Esophagus squamous epithelium (tissue), 4 donors: ENCODE measurements around the gene RTL1.

Experiments used
- CTCF ChIP-seq, 6 experiments: fragments of 450-650 bp in 4 of 6; fragments of 200-600 bp in 2 of 6; sonication (generic) in 2 of 6; IDR thresholded peaks; one replicate each; pipeline ENCODE4 v1.5.1; 2016 to 2019; ENCODE audit warnings: antibody characterized with exemption in 6 of 6, mild to moderate bottlenecking in 4 of 6, moderate library complexity in 4 of 6
- POLR2A ChIP-seq, 4 donors: fragments of 450-650 bp; IDR thresholded peaks; one replicate each; pipeline ENCODE4 v1.6.1; 2017; ENCODE audit warnings: antibody characterized with exemption in 4 of 4, mild to moderate bottlenecking in 4 of 4, moderate library complexity in 3 of 4

- TF ChIP-seq POLR2A (IDR thresholded peaks at IDR 0.05) (no peak), CTCF (IDR thresholded peaks at IDR 0.05) (no peak)
Measured at GRCh38 chr14:100891051-100891450, 12.5 kb downstream of the RTL1 start.
